Suppressor macrophage (primary cell): ENCODE measurements around the gene TIMM23.
"Not testable (repeated sequence)": the region's sequence is repeated elsewhere in the genome, so short reads cannot be mapped to it uniquely, and the experiment has no call there.

ENCODE experiments used
- DNase-seq, 4 experiments: peaks; one replicate each; pipeline ENCODE4 v3.0.0-alpha.2; 2020 to 2022
- total RNA-seq, 17 experiments: gene quantifications; one replicate each; lab custom pipeline; 2026; ENCODE audit warnings: mixed read lengths in 6 of 17, inconsistent platforms in 3 of 17; lab: John Stamatoyannopoulos, UW

TIMM23 gene
- 17.9 to 55.6 (median 35.1) reads per million in 17 experiments for total RNA-seq

- peak; percentile 89 to 93 (median 92) for DNase-seq
Observed at GRCh38 chr10:45972106-45972812, at the start of gene TIMM23. TIMM23 (plus strand) TSS chr10:45972489; CDS start chr10:45972625, 136 bp downstream.

GRCh38 chr10:45926790-45927189 lies 45.5 kb upstream of the TIMM23 start:
- not testable (repeated sequence) for DNase-seq

- not testable (repeated sequence) for DNase-seq
Observed at GRCh38 chr10:45931305-45931704, 41.0 kb upstream of the TIMM23 start.

GRCh38 chr10:45934788-45935187 lies 37.5 kb upstream of the TIMM23 start:
- DNase-seq = not testable (repeated sequence)

- not testable (repeated sequence) for DNase-seq
Observed at GRCh38 chr10:45939176-45939697, 33.1 kb upstream of the TIMM23 start.

GRCh38 chr10:45941196-45941595 lies 31.1 kb upstream of the TIMM23 start:
- not testable (repeated sequence) for DNase-seq

GRCh38 chr10:45945476-45945875 lies 26.8 kb upstream of the TIMM23 start:
- DNase-seq = not testable (repeated sequence)

- not testable (repeated sequence) for DNase-seq
Observed at GRCh38 chr10:45947363-45947762, 24.9 kb upstream of the TIMM23 start.

GRCh38 chr10:45948801-45949200 lies 23.5 kb upstream of the TIMM23 start:
- not testable (repeated sequence) for DNase-seq

GRCh38 chr10:45954367-45954766 lies 17.9 kb upstream of the TIMM23 start:
- DNase-seq = not testable (repeated sequence)

GRCh38 chr10:45956634-45957033 lies 15.7 kb upstream of the TIMM23 start:
- not testable (repeated sequence) for DNase-seq

- not testable (repeated sequence) for DNase-seq
Observed at GRCh38 chr10:45957928-45958327, 14.4 kb upstream of the TIMM23 start.

GRCh38 chr10:45962686-45963452 lies 9.4 kb upstream of the TIMM23 start:
- DNase-seq = not testable (repeated sequence)

GRCh38 chr10:45971019-45971418 lies 1.3 kb upstream of the TIMM23 start:
- peak in 1 of 4 experiments; percentile 9 for DNase-seq

GRCh38 chr10:45971742-45972105 lies 565 bp upstream of the TIMM23 start:
- DNase-seq = peak in 2 of 4 experiments; percentile 1 to 5

GRCh38 chr10:45972813-45973169 lies 502 bp downstream of the TIMM23 start:
- DNase-seq = peak in 1 of 4 experiments; percentile 6

- DNase-seq = not testable (repeated sequence)
Observed at GRCh38 chr10:45974041-45974440, 1.8 kb downstream of the TIMM23 start.

- not testable (repeated sequence) for DNase-seq
Observed at GRCh38 chr10:45978554-45978953, 6.3 kb downstream of the TIMM23 start.

GRCh38 chr10:45981367-45981766 lies 9.1 kb downstream of the TIMM23 start:
- DNase-seq = not testable (repeated sequence)

GRCh38 chr10:45983538-45984186 lies 11.4 kb downstream of the TIMM23 start:
- DNase-seq = peak; percentile 52 to 71 (median 58)

GRCh38 chr10:45984473-45984872 lies 12.2 kb downstream of the TIMM23 start:
- not testable (repeated sequence) for DNase-seq

GRCh38 chr10:45985590-45985989 lies 13.3 kb downstream of the TIMM23 start:
- DNase-seq = not testable (repeated sequence)

- DNase-seq = no peak
Observed at GRCh38 chr10:45997557-45997956, 25.3 kb downstream of the TIMM23 start.
